Endothelial cell of hepatic sinusoid (primary cell): ENCODE results near the gene SLC16A11.
"Not testable (repeated sequence)": the region's sequence is repeated elsewhere in the genome, so short reads cannot be mapped to it uniquely, and the experiment has no call there.

Source experiments
- in situ Hi-C: cut with HindIII; loops from 2 replicates; pipeline ENCODE4 v1.10.0; 2017; ENCODE audit warnings: low sequenced_read_pairs

SLC16A11 gene

DNA sequence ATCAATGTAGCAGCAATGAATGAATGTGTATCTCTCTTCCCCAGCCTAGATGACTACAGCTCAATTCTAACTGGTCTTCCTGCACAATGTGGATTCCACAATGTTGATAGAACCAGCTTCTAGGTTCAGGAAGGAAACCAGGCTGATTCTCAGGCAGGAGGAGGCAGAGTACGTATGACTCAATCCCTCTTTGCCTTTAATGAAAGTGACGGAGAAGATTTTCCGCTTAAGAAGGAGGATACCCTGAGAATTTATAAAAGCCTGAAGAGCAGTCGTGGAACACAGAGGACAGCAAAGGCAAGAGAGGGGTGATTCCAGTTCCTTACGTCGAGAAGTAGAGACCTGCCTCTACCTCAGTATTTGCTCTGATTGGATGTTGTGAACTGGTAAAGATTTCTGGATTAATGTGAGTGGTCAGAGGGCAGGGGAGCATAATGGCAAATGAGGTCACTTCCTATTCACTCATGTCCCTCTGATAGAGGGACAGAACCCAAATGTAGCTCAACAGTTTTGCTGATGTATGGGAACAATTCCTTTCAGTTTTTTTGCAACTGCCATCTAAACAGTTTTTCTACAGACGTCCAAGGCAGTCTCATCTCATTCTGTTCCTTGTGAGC, 15.0 kb upstream of the SLC16A11 start:
- in situ Hi-C loops, result loop anchor here (10.0 kb wide), 1 partner anchor 76 kb away; no protein-coding TSS in a partner anchor

- in situ Hi-C loops, result loop anchor here (10.0 kb wide), 1 partner anchor 78 kb away; no protein-coding TSS in a partner anchor
These were observed 12.5 kb upstream of the SLC16A11 start for GRCh38 chr17:7056386-7056785.

- in situ Hi-C loops, result loop anchor here (5.0 to 10.0 kb wide), 2 partner anchors 57 to 84 kb away; no protein-coding TSS in a partner anchor
These were observed 6.7 kb upstream of the SLC16A11 start for GRCh38 chr17:7050583-7050982.

GRCh38 chr17:7048968-7049367, 5.1 kb upstream of the SLC16A11 start:
- in situ Hi-C loops, result no loop called here

- in situ Hi-C loops, result no loop called here
These were observed 3.7 kb upstream of the SLC16A11 start for GRCh38 chr17:7047566-7047965.

GRCh38 chr17:7046725-7047397, 3.0 kb upstream of the SLC16A11 start:
- in situ Hi-C loops, result not testable (repeated sequence)

GRCh38 chr17:7046127-7046724, 2.3 kb upstream of the SLC16A11 start:
- in situ Hi-C loops, result no loop called here

DNA sequence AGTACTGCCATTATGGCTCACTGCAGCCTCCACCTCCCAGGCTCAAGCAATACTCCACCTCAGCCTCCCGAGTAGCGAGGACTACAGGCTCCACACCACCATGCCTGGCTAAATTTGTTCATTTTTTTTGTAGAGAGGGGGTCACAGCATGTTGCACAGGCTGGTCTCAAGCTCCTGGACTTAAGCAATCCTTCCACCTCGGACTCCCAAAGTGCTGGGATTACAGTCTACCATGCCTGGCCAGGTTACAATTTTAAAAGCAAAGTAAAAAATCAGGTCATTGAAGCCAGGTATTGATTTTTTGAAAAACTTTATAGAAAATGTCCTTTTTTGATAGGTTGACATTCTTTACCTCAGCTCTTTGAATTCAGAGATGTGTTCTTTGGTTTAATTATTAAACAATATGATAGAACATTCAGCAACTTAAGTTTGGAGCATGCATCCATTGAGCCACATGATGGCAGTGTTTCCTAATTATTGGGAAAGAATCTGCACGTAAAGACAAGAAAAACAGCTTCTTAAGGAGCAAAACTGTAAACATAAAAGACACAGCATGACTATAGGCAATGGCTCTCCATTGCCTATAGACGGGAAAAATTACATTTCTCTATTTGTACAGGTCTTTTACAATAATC, 1.7 kb upstream of the SLC16A11 start:
- in situ Hi-C loops, result no loop called here

DNA sequence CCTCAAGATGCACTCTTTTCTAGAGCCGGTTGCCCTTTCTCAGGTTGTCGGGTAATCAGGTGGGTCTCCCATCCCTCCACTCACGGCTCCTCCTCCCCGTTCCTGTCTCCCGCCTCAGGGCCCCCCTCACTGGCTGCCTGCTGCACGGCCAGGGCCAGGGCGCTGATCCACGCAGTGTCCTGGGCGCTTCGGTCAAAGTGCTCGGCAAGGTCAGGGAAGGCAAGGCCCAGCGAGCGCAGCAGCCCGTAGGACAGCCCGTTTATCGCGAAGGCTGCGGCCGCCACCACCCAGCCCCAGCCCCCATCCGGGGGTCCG, 753 bp downstream of the SLC16A11 start:
- in situ Hi-C loops, result no loop called here

GRCh38 chr17:7042501-7043181, 1.3 kb downstream of the SLC16A11 start:
- in situ Hi-C loops, result no loop called here

DNA sequence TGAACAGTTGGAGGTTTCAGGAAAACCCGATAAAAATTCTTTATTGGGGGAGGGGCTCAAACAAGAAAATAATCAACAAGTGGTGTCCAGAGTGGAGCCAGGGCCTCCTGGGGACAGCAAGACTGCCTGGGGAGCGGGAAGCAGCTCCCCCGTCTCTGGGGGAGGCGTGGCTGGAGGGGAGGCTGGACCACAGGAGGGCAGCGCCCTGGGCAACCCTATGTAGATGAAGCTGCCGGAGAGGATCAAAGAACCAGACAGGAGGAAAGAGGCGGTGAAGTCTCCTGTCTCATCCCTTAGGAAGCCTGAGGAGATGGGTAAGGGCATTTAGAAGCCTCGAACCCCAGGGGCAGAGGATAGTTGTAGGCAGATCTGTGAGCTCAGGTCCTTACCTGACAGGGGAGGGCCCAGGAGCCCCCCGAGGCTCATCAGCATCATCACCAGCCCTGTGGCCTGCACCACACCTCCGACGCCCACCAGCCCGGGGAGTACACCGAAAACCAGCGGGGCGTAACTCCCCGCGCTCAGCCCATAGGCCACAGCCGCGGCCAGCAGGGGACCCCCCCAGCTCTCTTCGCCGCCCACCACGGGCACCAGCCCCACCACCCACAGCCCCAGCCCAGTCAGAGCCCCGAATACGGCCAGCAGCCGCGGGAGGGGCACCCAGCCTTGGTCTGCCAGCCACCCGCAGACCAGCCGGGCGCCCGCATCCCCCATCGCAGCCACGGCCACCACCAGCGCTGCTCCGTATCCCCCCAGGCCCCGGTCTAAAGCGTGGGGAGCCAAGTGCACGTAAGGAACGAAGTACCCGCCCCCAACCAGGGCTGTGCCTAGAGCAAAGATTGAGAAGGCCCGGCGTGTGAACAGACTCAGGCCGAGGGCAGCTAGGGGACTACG, 2.0 kb downstream of the SLC16A11 start:
- in situ Hi-C loops, result no loop called here

DNA sequence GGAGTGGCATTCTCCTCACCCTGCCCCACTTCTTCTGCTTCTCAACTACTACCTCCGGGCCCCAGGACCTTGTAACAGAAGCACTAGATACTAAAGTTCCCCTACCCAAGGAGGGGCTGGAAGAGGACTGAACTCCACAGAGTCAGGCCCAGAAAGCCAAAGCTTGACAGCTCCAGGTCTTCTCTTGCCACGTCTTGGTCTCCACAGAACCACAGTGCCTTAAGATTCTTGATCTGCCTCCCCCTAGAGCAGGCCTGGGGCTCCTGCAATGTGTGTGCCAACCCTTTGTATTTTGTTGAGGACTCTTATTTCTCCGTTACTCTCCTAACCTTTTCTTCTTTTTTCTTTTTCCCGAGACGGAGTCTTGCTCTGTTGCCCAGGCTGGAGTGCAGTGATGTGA, 4.1 kb downstream of the SLC16A11 start:
- in situ Hi-C loops, result loop anchor here (5.0 kb wide), 1 partner anchor 128 kb away; no protein-coding TSS in a partner anchor

DNA sequence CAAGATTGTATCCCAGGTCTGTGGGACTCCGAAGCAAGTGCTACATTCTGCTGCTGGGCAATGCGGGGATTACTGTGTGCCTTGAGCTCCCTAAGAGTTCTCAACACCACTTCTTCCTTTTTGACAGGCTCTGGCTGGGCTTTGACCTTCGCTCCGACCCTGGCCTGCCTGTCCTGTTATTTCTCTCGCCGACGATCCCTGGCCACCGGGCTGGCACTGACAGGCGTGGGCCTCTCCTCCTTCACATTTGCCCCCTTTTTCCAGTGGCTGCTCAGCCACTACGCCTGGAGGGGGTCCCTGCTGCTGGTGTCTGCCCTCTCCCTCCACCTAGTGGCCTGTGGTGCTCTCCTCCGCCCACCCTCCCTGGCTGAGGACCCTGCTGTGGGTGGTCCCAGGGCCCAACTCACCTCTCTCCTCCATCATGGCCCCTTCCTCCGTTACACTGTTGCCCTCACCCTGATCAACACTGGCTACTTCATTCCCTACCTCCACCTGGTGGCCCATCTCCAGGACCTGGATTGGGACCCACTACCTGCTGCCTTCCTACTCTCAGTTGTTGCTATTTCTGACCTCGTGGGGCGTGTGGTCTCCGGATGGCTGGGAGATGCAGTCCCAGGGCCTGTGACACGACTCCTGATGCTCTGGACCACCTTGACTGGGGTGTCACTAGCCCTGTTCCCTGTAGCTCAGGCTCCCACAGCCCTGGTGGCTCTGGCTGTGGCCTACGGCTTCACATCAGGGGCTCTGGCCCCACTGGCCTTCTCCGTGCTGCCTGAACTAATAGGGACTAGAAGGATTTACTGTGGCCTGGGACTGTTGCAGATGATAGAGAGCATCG, 5.6 kb downstream of the SLC16A11 start:
- in situ Hi-C loops, result loop anchor here (5.0 kb wide), 1 partner anchor 126 kb away; no protein-coding TSS in a partner anchor

DNA sequence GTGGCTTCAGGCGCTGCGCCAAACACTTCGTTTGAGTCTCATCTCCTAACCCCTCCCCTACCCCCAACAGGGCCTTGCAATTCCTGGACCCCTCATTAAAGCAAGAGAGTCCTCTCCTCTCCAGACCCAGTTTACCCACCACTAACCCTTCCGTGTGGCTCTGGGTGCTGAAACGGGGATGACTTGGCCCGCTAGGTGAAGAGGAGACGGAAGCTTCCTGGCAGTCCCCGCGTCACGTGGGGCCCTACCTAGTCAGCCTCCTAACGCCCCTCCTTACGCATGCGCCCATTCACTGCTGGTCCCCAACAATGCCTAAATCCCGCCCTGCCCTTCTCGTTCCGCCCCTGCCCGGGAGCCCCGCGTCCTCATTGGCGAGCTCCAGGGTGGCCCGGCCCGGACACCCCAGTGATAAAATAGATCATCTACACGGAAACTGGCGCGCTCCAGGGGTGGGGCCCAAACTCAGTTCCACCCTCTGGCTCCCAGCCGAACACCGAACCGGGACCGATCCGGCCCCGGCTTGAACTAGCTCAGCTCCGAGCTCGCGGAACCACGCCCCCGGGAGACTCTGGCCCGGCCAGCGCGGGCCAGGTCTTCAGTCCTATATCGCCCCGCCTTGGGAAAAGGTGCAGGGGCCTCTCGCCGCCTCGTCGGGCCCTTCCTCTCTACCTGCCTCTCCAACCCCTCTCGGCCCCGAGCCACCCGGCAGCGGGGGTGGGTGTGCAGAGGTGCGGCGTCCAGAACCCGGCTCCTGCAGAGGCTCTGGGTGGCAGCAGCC, 8.1 kb downstream of the SLC16A11 start, which contains the start of gene SLC16A13:
Gene SLC16A13, plus strand, starts transcription at position 425 of the 778 bp plus-strand sequence. CDS start 368 bp downstream, outside the sequence.
- in situ Hi-C loops, result loop anchor here (5.0 kb wide), 1 partner anchor 123 kb away; no protein-coding TSS in a partner anchor

- in situ Hi-C loops, result loop anchor here (5.0 kb wide), 1 partner anchor 123 kb away; no protein-coding TSS in a partner anchor
These were observed 8.8 kb downstream of the SLC16A11 start for GRCh38 chr17:7034955-7035590.

GRCh38 chr17:7029659-7030058, 14.2 kb downstream of the SLC16A11 start:
- in situ Hi-C loops, result no loop called here

DNA sequence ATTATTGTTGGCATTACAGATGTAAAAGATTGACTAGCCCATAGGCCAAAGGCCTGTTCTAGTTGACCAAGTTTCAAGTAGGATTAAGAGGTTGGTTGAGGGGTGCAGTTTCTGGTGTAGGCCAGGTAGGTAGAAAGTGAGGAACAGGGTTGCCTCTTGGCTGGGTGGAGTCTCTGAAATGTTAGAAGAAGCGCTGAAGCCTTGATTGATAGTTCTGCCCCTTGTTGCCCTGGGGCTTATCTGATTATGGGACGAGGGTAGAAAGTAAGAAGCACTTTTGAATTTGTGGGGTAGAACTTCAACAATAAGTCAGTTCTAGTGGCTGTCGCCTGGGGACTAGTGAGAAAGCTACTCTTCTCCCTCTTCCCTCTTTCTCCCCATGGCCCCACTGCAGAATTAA, 14.8 kb downstream of the SLC16A11 start:
- in situ Hi-C loops, result no loop called here

- in situ Hi-C loops, result no loop called here
These were observed 16.6 kb downstream of the SLC16A11 start for GRCh38 chr17:7027335-7027734.
